Measurements from ENCODE around the gene LACTBL1. TPM values are rescaled to one million over a fixed set of nuclear protein-coding genes. Genes with fewer than 3 reads are reported as not detected.
"Not testable (repeated sequence)": the region's sequence is repeated elsewhere in the genome, so short reads cannot be mapped to it uniquely, and the experiment has no call there.

The LACTBL1 gene
- total RNA-seq, 1 experiment from 2014 or later = not detected

DNA sequence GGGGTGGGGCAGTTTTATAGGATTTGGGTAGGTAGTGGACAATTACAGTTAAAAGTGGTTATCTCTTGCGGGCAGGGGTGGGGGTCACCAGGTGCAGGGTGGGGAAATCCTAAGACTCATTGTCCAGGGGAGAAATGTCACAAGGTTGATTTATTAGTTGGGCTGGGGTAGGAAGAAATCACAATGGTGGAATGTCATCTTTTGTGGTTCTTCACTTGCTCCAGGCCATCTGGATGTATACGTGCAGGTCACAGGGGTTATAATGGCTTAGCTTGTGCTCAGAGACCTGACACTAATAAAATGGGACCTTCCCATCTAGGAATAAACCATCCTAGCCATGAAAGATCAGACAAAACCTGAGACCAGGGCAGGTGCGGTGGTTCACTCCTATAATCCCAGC lies 31.4 kb upstream of the LACTBL1 start:
- H3K4me1 Mint-ChIP-seq (ENCODE audit: insufficient read depth, unreplicated experiment) = peaks cover 8% of the 10 kb centered on the region
- H3K9me3 Mint-ChIP-seq (ENCODE audit: unreplicated experiment) = no peaks in the 10 kb centered on the region
- no peak for DNase-seq (ENCODE audit: unreplicated experiment)
- CTCF ChIA-PET = no interaction called here
- H3K36me3 Mint-ChIP-seq (ENCODE audit: insufficient read depth, unreplicated experiment) = no peaks in the 10 kb centered on the region
- BruUV-seq (replicated peaks) = no TSS peak
- POLR2A ChIA-PET = interaction anchor here (0.9 kb wide), 1 partner anchor 17 kb away, joined by 3 read pairs; no protein-coding TSS in a partner anchor
- intact Hi-C loops (cut with micrococcal nuclease) = no loop called here
- no peak overlapping the region for H3K4me3 Mint-ChIP-seq (ENCODE audit: unreplicated experiment)
- TF ChIP-seq, protein P1, sequence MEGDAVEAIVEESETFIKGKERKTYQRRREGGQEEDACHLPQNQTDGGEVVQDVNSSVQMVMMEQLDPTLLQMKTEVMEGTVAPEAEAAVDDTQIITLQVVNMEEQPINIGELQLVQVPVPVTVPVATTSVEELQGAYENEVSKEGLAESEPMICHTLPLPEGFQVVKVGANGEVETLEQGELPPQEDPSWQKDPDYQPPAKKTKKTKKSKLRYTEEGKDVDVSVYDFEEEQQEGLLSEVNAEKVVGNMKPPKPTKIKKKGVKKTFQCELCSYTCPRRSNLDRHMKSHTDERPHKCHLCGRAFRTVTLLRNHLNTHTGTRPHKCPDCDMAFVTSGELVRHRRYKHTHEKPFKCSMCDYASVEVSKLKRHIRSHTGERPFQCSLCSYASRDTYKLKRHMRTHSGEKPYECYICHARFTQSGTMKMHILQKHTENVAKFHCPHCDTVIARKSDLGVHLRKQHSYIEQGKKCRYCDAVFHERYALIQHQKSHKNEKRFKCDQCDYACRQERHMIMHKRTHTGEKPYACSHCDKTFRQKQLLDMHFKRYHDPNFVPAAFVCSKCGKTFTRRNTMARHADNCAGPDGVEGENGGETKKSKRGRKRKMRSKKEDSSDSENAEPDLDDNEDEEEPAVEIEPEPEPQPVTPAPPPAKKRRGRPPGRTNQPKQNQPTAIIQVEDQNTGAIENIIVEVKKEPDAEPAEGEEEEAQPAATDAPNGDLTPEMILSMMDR (IDR thresholded peaks at IDR 0.05; ENCODE audit: unreplicated experiment) = no peak
- H3K27me3 Mint-ChIP-seq (ENCODE audit: insufficient read depth, unreplicated experiment) = no peaks in the 10 kb centered on the region
- H3K27ac Mint-ChIP-seq (ENCODE audit: low read depth, unreplicated experiment) = no peak overlapping the region

DNA sequence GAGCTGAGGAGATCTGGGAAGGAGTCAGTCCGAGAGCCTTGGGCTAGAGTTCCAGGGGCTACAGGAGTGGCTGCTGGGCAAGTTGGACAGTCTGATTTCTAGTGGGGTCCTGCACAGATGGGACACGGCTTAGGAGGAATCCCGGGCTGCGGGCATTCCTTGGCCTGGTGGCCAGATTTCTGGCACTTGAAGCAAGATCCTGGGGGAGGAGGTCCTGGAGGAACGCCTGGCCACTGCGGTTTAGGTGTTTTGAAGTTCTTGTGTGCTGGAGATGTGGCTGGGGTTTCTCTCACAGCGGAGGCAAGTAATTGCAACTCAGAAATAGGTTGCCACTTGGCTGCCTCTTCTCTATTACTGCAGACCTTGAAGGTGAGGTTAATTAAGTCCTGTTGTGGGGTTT lies 29.6 kb upstream of the LACTBL1 start:
- CTCF ChIA-PET; POLR2A ChIA-PET; DNase-seq (ENCODE audit: unreplicated experiment); H3K27me3 Mint-ChIP-seq (ENCODE audit: insufficient read depth, unreplicated experiment); H3K4me1 Mint-ChIP-seq (ENCODE audit: insufficient read depth, unreplicated experiment); intact Hi-C loops (cut with micrococcal nuclease); H3K27ac Mint-ChIP-seq (ENCODE audit: low read depth, unreplicated experiment); H3K4me3 Mint-ChIP-seq (ENCODE audit: unreplicated experiment); H3K36me3 Mint-ChIP-seq (ENCODE audit: insufficient read depth, unreplicated experiment); H3K9me3 Mint-ChIP-seq (ENCODE audit: unreplicated experiment); BruUV-seq (replicated peaks): not testable (repeated sequence)

GRCh38 chr1:23000133-23000532 lies 27.5 kb upstream of the LACTBL1 start:
- H3K4me3 Mint-ChIP-seq (ENCODE audit: unreplicated experiment); H3K9me3 Mint-ChIP-seq (ENCODE audit: unreplicated experiment); DNase-seq (ENCODE audit: unreplicated experiment); POLR2A ChIA-PET; H3K36me3 Mint-ChIP-seq (ENCODE audit: insufficient read depth, unreplicated experiment); BruUV-seq (replicated peaks); H3K4me1 Mint-ChIP-seq (ENCODE audit: insufficient read depth, unreplicated experiment); H3K27ac Mint-ChIP-seq (ENCODE audit: low read depth, unreplicated experiment); intact Hi-C loops (cut with micrococcal nuclease); H3K27me3 Mint-ChIP-seq (ENCODE audit: insufficient read depth, unreplicated experiment): not testable (repeated sequence)
- CTCF ChIA-PET = interaction anchor here (0.6 kb wide), 1 partner anchor 21 kb away, joined by 3 read pairs; no protein-coding TSS in a partner anchor

- POLR2A ChIA-PET; intact Hi-C loops (cut with micrococcal nuclease); H3K9me3 Mint-ChIP-seq (ENCODE audit: unreplicated experiment); H3K27me3 Mint-ChIP-seq (ENCODE audit: insufficient read depth, unreplicated experiment); H3K36me3 Mint-ChIP-seq (ENCODE audit: insufficient read depth, unreplicated experiment); H3K27ac Mint-ChIP-seq (ENCODE audit: low read depth, unreplicated experiment); DNase-seq (ENCODE audit: unreplicated experiment); H3K4me3 Mint-ChIP-seq (ENCODE audit: unreplicated experiment); BruUV-seq (replicated peaks); H3K4me1 Mint-ChIP-seq (ENCODE audit: insufficient read depth, unreplicated experiment): not testable (repeated sequence)
- CTCF ChIA-PET = interaction anchor here (0.6 kb wide), 1 partner anchor 203 kb away, joined by 4 read pairs; no protein-coding TSS in a partner anchor
These were observed 24.9 kb upstream of the LACTBL1 start for GRCh38 chr1:22997528-22997927.

GRCh38 chr1:22995774-22996173 lies 23.1 kb upstream of the LACTBL1 start:
- H3K4me3 Mint-ChIP-seq (ENCODE audit: unreplicated experiment) = no peak overlapping the region

DNA sequence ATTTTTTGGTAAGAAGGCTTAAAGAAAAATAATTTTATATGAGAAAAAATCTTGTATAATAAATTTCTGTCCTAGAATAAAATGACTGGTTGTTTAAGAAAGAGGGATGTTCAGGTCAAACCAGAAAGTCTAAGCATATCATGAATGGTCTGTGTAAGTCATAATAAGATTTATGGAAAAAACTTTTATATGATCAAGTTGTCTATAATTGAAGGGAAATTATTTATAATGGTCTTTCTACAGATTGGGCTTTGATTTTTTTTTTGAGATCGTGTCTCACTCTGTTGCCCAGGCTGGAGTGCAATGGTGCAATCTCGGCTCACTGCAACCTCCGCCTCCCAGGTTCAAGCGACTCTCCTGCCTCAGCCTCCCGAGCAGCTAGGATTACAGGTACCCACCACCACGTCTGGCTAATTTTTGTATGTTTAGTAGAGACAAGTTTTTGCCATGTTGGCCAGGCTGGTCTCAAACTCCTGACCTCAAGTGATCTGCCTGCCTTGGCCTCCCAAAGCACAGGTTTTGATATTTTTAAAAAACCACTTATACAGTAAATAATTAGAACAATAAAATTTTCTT lies 20.6 kb upstream of the LACTBL1 start:
- POLR2A ChIA-PET; intact Hi-C loops (cut with micrococcal nuclease); BruUV-seq (replicated peaks): not testable (repeated sequence)

More at GRCh38 chr1:22995774-22996173, 23.1 kb upstream of the LACTBL1 start:
- ChIA-PET POLR2A (interaction anchor here (0.6 kb wide), 1 partner anchor 23 kb away, joined by 4 read pairs; the partner anchor contains the start of gene KDM1A), CTCF (no interaction called here)
- Mint-ChIP-seq H3K27me3 (ENCODE audit: insufficient read depth, unreplicated experiment) (no peaks in the 10 kb centered on the region), H3K4me1 (ENCODE audit: insufficient read depth, unreplicated experiment) (no peaks in the 10 kb centered on the region), H3K36me3 (ENCODE audit: insufficient read depth, unreplicated experiment) (no peaks in the 10 kb centered on the region), H3K9me3 (ENCODE audit: unreplicated experiment) (no peaks in the 10 kb centered on the region), H3K27ac (ENCODE audit: low read depth, unreplicated experiment) (no peak overlapping the region)
- intact Hi-C loops (cut with micrococcal nuclease) = no loop called here
- TF ChIP-seq, protein P1 (IDR thresholded peaks at IDR 0.05; ENCODE audit: unreplicated experiment) = no peak
- BruUV-seq (replicated peaks) = no TSS peak
- DNase-seq (ENCODE audit: unreplicated experiment) = no peak

GRCh38 chr1:22992384-22992783 lies 19.7 kb upstream of the LACTBL1 start:
- intact Hi-C loops (cut with micrococcal nuclease); DNase-seq (ENCODE audit: unreplicated experiment); POLR2A ChIA-PET; H3K9me3 Mint-ChIP-seq (ENCODE audit: unreplicated experiment); H3K36me3 Mint-ChIP-seq (ENCODE audit: insufficient read depth, unreplicated experiment); BruUV-seq (replicated peaks); H3K4me3 Mint-ChIP-seq (ENCODE audit: unreplicated experiment); H3K27me3 Mint-ChIP-seq (ENCODE audit: insufficient read depth, unreplicated experiment); H3K4me1 Mint-ChIP-seq (ENCODE audit: insufficient read depth, unreplicated experiment); H3K27ac Mint-ChIP-seq (ENCODE audit: low read depth, unreplicated experiment): not testable (repeated sequence)
- CTCF ChIA-PET = interaction anchor here (0.6 to 0.7 kb wide), 2 partner anchors 50 to 204 kb away, joined by 3 to 4 read pairs; no protein-coding TSS in a partner anchor

More for the DNA sequence above, 20.6 kb upstream of the LACTBL1 start:
- not testable (repeated sequence) for DNase-seq (ENCODE audit: unreplicated experiment); H3K27me3 Mint-ChIP-seq (ENCODE audit: insufficient read depth, unreplicated experiment); H3K4me1 Mint-ChIP-seq (ENCODE audit: insufficient read depth, unreplicated experiment); H3K27ac Mint-ChIP-seq (ENCODE audit: low read depth, unreplicated experiment); H3K9me3 Mint-ChIP-seq (ENCODE audit: unreplicated experiment); H3K4me3 Mint-ChIP-seq (ENCODE audit: unreplicated experiment); H3K36me3 Mint-ChIP-seq (ENCODE audit: insufficient read depth, unreplicated experiment)
- CTCF ChIA-PET = interaction anchor here (0.6 to 0.8 kb wide), 2 partner anchors 30 to 561 kb away, joined by 3 read pairs; no protein-coding TSS in a partner anchor
